Omental fat pad (tissue), 4 donors: Measurements from ENCODE around the gene TTPAL. TPM values are rescaled to one million over a fixed set of nuclear protein-coding genes. Genes with fewer than 3 reads are reported as not detected.
A peak's percentile ranks its signal among the peaks of the same experiment; 100 is the strongest.

Experiments used
- ATAC-seq: fragments of 150-250 bp; one replicate; pipeline ENCODE4 v1.9.1; 2016; ENCODE audit warnings: mild to moderate bottlenecking, moderate library complexity; ENCODE audit not compliant: low FRiP score
- DNase-seq: peaks from one replicate; pipeline ENCODE4 v3.0.0-alpha.2; 2019; ENCODE audit warnings: low spot score
- CTCF ChIP-seq, 3 donors: fragments of 450-650 bp; IDR thresholded peaks; one replicate each; pipeline ENCODE4 v1.5.1; 2016 to 2017; ENCODE audit warnings: antibody characterized with exemption in 3 of 3, mild to moderate bottlenecking in 3 of 3, moderate library complexity in 2 of 3
- total RNA-seq, 4 donors: library from RNA; depleted of rRNA; stranded (reverse); fragments of >200 nt; gene quantifications; one replicate each; pipeline ENCODE4 v1.1.0, GENCODE V29; 2016

Gene TTPAL
- total RNA-seq, 4 donors from 2014 or later: 14.5 to 40.8 (median 23.6) TPM

GRCh38 chr20:44489223-44489622 is 13.5 kb downstream of the TTPAL start:
- no peak for ATAC-seq
- TF ChIP-seq CTCF (IDR thresholded peaks at IDR 0.05): no peak
- DNase-seq: no peak

- no peak for ATAC-seq
- no peak for DNase-seq
- TF ChIP-seq CTCF (IDR thresholded peaks at IDR 0.05): no peak
These were observed 14.3 kb downstream of the TTPAL start for GRCh38 chr20:44489931-44490330.

GRCh38 chr20:44491635-44492395 is 16.1 kb downstream of the TTPAL start:
- no peak for TF ChIP-seq CTCF (IDR thresholded peaks at IDR 0.05)
- DNase-seq (no peak), ATAC-seq (no peak)

DNA sequence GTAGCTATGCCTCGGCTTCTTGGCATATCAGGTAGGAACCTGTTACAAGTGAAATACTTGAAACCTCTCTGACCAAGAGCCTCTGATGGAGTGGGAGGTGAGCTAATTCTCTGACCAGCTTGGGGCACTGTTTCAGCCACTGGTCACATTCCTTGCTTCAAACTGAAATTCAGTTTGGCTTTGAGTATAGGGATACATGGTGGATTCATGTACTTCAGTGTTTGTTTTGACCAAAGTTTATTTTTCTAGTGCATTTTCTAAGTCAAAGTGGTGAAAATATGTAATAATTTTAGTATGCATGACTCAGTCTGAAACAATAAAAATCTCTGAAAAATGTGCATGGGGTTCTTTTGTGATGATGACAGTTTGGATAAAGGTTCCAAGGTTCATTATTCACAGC is 18.6 kb downstream of the TTPAL start:
- ATAC-seq: no peak
- DNase-seq: no peak
- TF ChIP-seq CTCF (IDR thresholded peaks at IDR 0.05): no peak

DNA sequence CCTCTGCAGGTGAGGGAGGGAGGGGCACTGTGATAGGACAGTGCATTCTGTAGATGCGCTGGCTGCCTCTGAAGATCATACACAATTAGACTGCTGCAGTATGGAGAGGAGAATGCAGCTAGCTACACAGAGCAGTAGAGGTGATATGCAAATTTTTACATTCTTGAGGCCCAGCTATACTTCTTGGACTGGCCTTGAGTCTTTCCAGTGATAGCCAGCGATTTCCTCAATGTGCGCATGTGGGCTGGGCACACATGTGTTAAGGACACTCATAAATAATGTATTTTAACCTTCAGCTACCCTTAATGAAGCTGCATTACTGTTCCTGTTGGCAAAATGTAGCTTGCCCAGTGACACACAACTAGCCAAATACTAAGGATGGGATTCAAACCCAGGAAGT is 19.0 kb downstream of the TTPAL start:
- no peak for TF ChIP-seq CTCF (IDR thresholded peaks at IDR 0.05)
- DNase-seq: no peak
- no peak for ATAC-seq

DNA sequence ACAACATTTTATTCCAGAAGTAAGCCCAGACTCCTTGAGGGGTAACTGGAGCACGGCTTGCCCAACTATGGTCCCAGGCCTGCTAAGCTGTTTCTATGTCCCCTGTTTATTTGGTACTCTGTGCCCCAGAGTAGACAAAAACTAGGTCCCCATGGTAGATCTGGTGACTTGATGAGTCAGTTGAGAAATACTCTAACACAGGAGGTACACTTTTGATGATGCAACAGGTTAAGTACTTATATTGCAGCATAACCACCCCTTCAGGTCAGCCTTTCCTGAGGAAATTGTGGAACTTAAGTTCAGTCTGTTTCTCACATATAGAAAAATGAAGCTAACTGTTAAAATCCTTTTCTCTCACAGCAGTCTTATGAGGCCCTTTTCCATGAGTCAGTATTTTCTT is 19.6 kb downstream of the TTPAL start:
- ATAC-seq (peak; percentile 21), DNase-seq (no peak)
- no peak for TF ChIP-seq CTCF (IDR thresholded peaks at IDR 0.05)

DNA sequence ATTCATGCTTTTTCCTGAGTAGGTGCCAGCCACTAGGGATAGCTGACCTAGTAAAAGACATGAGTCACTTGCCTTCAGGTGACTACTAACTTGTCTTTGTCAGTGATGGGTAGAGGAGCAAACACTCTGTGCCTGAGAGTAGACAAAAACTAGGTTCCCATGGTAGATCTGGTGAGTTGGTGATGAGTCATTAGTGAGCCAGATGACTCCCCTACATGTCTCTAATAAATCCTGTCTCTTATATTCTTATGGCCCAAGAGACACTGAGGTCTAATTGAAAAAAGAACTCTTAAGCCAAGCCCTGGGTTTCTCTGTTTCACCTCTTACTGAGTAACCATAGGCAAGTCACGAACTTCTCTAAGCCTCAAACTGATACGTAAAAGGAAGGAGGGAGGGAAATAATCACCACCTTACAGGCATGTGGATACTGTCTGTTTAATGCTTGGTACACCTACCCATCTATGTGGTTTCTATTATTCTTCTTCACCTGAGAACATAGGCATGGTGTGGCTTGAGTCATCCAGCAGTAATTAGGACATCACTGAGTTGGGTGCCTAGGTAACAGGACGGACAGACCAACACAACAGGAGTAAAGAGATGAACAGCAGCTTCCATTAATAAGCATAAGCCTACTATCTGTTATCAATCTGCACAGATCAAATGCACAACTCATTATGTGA is 20.3 kb downstream of the TTPAL start:
- no peak for TF ChIP-seq CTCF (IDR thresholded peaks at IDR 0.05)
- DNase-seq: no peak

More for the DNA sequence above, 20.3 kb downstream of the TTPAL start:
- ATAC-seq: peak; percentile 78
